HG02840 (cell line): ENCODE results near the gene SLC17A6.

Experiments used
- ATAC-seq: cut with Tn5 transposase; IDR thresholded peaks from one replicate; pipeline ENCODE4 v1.9.1; 2021; ENCODE audit warnings: mild to moderate bottlenecking, moderate library complexity, moderate number of reproducible peaks; ENCODE audit not compliant: unreplicated experiment, low FRiP score

SLC17A6 gene

GRCh38 chr11:22389526-22390282 lies 51.5 kb downstream of the SLC17A6 start:
- no peak for ATAC-seq

GRCh38 chr11:22390283-22390655 lies 52.1 kb downstream of the SLC17A6 start:
- no peak for ATAC-seq

GRCh38 chr11:22392561-22392960 lies 54.4 kb downstream of the SLC17A6 start:
- ATAC-seq: no peak

GRCh38 chr11:22405377-22405776 lies 67.2 kb downstream of the SLC17A6 start:
- no peak for ATAC-seq

GRCh38 chr11:22407267-22407666 lies 69.1 kb downstream of the SLC17A6 start:
- no peak for ATAC-seq

GRCh38 chr11:22407921-22408320 lies 69.7 kb downstream of the SLC17A6 start:
- ATAC-seq: no peak

GRCh38 chr11:22415476-22415875 lies 77.3 kb downstream of the SLC17A6 start:
- no peak for ATAC-seq

GRCh38 chr11:22416462-22416861 lies 78.3 kb downstream of the SLC17A6 start:
- ATAC-seq: no peak

GRCh38 chr11:22426915-22427314 lies 88.7 kb downstream of the SLC17A6 start:
- ATAC-seq: no peak
